ENCODE data around the gene NAA15. TPM values are rescaled to one million over a fixed set of nuclear protein-coding genes. Genes with fewer than 3 reads are reported as not detected.

Gene NAA15
- polyA plus RNA-seq, 1 of the 3 experiments (the other 2 are of a cell fraction) = 7.1 TPM

DNA sequence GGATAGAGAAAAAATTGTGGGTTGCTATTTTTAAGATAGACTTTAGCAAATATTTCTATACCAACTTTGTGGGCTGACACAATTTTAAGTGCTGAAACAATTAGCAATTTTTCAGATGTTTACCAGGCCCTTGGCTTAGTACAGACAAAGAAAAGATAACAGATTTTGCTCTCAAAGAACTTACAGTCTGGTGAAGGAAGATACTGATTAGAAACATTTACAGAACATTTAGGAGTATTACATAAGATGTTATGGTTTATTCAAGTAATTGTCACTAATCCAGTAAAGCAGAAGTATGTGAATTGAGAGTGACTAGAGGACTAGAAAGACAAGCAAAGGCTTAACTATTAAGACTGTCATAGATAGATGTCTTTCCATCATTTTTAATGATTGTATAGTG lies 36.3 kb downstream of the NAA15 start:
- peaks cover 94% of the 10 kb centered on the region for H3K79me2 ChIP-seq (ENCODE audit: insufficient read depth)
- H2AFZ ChIP-seq (ENCODE audit: low read depth) = no peak overlapping the region
- H4K20me1 ChIP-seq (ENCODE audit: insufficient read depth) = peaks cover 13% of the 10 kb centered on the region
- H3K9ac ChIP-seq = no peak overlapping the region
- H3K4me3 ChIP-seq (ENCODE audit: low read depth in 2 of 2, low read length in 1 of 2) = no peak overlapping the region
- DNase-seq = no peak
- no peak overlapping the region for H3K4me2 ChIP-seq
- no peak for TF ChIP-seq ELF1 (IDR thresholded peaks at IDR 0.05)
- TF ChIP-seq GATA2 (CRISPR knock-in tag; IDR thresholded peaks at IDR 0.05) = no peak
- no peak for TF ChIP-seq SIN3A (IDR thresholded peaks at IDR 0.05; ENCODE audit: borderline replicate concordance, low read depth, low read length)
- TF ChIP-seq IRF3 (IDR thresholded peaks at IDR 0.05; ENCODE audit: low read depth, low read length) = no peak
- no peak for TF ChIP-seq USF2 (IDR thresholded peaks at IDR 0.05; ENCODE audit: borderline replicate concordance, low read depth, low read length)
- TF ChIP-seq FOSL2 (IDR thresholded peaks at IDR 0.05; ENCODE audit: borderline replicate concordance, low read depth) = no peak
- TF ChIP-seq, protein P1, sequence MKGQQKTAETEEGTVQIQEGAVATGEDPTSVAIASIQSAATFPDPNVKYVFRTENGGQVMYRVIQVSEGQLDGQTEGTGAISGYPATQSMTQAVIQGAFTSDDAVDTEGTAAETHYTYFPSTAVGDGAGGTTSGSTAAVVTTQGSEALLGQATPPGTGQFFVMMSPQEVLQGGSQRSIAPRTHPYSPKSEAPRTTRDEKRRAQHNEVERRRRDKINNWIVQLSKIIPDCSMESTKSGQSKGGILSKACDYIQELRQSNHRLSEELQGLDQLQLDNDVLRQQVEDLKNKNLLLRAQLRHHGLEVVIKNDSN (IDR thresholded peaks at IDR 0.05; ENCODE audit: borderline replicate concordance, low read depth) = no peak
- no peak for TF ChIP-seq TAF1 (IDR thresholded peaks at IDR 0.05; ENCODE audit: borderline replicate concordance, low read depth, low read length)
- TF ChIP-seq FOXM1 (IDR thresholded peaks at IDR 0.05; ENCODE audit: low read depth) = no peak
- TF ChIP-seq ZBTB33 (IDR thresholded peaks at IDR 0.05; ENCODE audit: borderline replicate concordance, low read depth) = no peak
- no peak for TF ChIP-seq NRF1 (IDR thresholded peaks at IDR 0.05; ENCODE audit: low read depth, low read length)
- no peak for TF ChIP-seq RXRA (IDR thresholded peaks at IDR 0.05; ENCODE audit: borderline replicate concordance, low read depth)
- no peak for TF ChIP-seq RFX5 (IDR thresholded peaks at IDR 0.05; ENCODE audit: low read length)
- no peak for TF ChIP-seq TEAD4 (IDR thresholded peaks at IDR 0.05; ENCODE audit: borderline replicate concordance, insufficient read depth)
- peaks cover 7 to 65% of the 10 kb centered on the region in 2 experiments for H3K36me3 ChIP-seq (replicated peaks in 1 of 2; ENCODE audit: control insufficient read depth in 1 of 2, insufficient read depth in 2 of 2, low read length in 1 of 2)
- ChIA-PET CTCF (interaction anchor here (0.9 kb wide), 1 partner anchor 11 kb away, joined by 3 read pairs; no protein-coding TSS in a partner anchor), POLR2A (no interaction called here)
- no peaks in the 10 kb centered on the region for H3K9me2 ChIP-seq
- no peaks in the 10 kb centered on the region for H3F3A ChIP-seq (replicated peaks; ENCODE audit: insufficient read depth)
- 0 out of 4 replicates have a peak, but pooled peaks cover 0 to 4% of the 10 kb centered on the region in 2 experiments for H3K4me1 ChIP-seq (ENCODE audit: control insufficient read depth in 1 of 2, insufficient read depth in 2 of 2, low read depth in 1 of 2, low read length in 1 of 2)
- H3K27ac ChIP-seq (ENCODE audit: low read depth in 2 of 2, low read length in 1 of 2) = no peak overlapping the region
- no peaks in the 10 kb centered on the region for H3K27me3 ChIP-seq (ENCODE audit: insufficient read depth)
- H3K9me3 ChIP-seq = no peaks in the 10 kb centered on the region

Measured in SK-N-SH (cell line).